NOMO-1 treated with dmso at 0.1 percent for 144 hours (cell line): ENCODE data around the gene FARS2.

Source experiments
- DNase-seq: peaks from one replicate; lab custom pipeline; 2025; ENCODE audit not compliant: unreplicated experiment; lab: John Stamatoyannopoulos, UW

Gene FARS2

DNA sequence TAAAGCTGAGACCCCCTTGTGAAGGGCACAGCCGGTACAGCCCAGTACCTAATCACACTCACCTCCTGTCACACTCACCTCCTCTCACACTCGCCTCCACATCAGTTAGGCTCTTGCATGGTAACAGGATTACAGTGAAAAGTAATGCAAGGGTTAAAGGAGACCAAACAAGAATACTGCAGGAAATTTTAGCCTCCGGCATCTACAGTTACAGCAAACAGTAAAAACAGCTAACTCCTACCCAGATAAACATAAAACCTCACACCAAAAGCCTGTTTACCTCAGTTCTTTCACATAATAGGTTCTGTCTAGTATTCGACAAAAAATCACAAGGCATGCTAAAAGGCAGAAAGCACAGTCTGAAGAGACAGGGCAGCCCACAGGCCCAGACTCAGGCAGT, 55.6 kb downstream of the FARS2 start:
- DNase-seq: no peak

DNA sequence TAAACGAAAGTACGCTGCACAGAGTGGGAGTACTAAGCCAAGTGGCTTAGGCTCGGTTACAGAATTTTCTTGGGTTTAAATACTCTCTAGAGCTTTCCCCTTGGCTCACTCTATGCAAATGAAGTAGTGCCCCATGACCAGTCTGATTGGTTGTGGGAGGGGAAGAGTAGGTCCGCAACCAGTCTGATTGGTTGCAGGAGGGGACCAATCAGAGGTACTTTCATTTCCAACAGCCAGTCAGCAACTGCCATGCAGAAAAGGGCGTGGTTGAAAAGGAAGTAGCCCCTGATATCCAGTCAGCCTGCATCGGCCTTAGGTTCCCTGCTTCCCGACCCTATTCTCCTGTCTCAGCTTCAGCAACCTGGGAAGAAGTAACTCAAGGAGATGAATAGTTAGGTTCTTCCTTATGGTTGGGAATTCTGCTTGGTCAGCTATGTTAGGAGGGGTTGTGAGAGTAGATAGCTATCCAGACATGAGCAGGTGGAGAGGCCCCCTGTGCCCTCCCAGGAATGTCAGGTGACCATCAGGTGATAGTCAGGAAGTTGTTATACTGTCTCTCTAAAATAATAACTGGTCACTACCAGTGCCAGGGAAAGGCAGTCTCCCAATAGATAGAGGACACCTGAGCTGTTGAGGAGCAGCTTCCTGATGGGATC, 57.4 kb downstream of the FARS2 start:
- DNase-seq: no peak

DNA sequence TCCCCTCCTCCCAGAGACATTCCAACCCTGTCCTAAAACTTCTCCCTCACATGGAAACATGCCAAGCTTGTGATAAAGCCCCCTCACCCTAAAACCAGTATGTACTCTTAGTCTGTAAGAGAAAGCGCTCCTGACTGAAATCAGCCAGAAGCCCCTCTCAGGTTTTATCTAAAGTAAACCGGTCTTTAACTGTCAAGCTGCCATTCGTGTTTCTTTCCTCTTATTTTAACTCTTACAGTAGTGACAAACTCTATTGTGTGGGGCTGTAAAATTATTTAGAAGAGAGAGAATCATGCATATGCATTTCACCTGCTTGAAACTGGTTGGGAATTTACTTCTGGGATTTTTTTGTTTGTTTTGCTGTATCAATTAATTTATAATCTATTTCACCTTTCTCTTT, 62.7 kb downstream of the FARS2 start:
- DNase-seq: no peak

DNA sequence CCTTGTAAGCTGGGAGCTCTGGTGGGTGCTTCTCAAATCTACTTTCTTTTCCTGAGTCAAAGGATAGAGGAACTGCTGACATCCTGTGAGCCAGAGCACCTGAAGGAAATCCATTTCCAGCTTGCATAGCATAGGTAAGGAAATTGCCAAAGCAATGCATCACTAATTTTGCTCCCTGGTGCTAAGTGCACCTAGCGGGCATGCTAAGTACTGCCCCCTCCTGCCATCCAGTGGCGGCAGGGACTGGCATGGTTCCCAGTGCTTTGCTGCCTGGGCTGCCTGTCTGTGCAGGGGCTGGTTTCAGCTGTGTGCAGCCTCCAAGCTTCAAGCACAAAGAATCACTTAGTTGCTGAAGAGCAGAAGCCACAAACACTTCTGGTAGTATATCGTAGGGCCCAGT, 63.9 kb downstream of the FARS2 start:
- no peak for DNase-seq

DNA sequence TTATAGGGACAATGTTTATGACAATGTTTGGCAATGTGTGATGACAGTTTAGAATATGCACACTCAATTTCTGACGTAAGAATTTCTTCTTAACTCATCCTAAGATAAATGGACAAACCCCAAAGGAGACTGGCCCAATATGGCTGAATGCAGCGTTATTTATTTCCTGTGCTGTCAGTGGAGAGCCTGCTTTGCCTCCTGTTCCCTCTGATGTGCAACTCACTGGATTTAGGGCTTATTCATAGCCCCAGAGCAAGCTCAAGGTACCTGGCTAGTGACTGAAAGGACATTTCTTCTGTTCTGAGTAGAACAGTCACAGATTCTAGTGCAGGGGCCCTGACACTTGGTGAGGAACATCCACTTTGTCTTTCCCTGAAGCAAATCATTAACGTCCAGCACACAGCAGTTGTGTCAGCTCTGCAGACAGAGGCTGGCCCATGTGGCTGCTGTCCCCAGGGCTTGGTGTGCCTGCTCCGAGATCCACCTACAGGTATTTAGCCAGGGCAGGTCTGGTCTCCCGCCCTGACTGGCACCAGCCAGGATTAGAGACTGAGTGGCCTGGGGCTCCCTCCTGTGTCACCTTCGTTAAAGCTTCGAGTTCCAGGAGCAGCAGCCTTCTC, 64.8 kb downstream of the FARS2 start:
- DNase-seq: no peak

DNA sequence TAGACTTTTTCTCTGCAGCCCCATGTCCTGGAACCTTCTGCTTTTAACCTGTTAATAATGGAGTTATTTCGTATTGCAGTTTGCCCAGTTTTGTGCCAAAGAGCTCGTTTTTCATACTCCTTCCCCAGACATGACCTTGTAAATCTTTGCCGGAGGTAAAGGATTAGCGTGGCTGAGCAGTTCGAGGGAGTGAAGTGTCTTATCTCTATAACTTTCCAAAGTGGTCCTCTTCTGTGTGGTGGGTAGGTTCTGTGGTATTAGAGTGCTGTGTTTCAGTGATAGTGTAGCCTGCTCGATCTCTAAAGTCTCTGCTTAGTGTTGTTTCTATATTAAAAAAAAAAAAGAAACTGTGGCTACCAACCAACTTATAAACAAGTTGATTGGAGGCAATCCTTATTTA, 67.5 kb downstream of the FARS2 start:
- no peak for DNase-seq

DNA sequence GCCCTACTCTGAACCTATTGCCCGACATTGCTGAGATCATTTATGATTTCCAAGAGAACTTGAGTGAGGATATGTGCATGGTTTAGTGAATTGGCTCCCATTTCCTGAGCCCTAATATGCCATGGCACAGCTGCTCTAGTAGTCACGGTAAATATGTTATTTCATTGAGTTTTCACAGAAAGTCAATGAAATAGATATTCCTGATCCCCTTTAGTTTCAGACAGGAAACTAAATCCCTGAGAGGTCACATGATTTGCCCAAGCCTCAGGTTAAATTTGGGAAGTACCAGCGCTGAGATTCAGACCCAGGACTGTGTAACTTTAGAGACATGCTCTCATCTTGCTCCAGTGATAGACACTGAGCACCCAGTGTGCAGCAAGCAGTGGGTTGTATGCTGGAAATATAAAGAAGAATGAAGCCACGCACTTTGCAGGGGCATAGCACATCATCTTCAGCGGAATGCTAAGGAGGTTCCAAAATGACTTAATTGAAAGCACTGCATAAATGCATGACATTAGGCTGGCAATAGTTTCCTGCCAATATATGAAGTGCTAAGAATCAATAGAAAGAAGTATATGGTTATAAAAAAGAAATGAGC, 70.6 kb downstream of the FARS2 start:
- DNase-seq: no peak

DNA sequence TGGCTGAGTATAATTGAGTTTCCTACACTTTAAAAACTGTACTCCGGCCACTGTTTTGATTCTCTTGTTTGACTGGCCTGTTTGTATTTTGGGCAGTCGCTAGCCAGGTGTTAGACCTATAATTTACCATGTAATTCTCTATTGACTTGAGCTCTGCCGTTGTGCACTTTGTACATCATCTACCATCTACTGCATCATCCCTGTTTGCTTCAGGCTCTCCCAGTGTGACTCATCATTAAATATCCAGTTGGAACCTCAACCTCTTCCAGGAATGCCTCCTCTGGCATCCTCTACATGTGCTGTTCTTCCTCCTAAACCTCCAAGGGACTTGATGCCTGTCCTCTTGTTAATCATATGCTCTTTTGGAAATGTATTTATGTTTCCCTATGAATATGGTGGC, 72.3 kb downstream of the FARS2 start:
- no peak for DNase-seq

DNA sequence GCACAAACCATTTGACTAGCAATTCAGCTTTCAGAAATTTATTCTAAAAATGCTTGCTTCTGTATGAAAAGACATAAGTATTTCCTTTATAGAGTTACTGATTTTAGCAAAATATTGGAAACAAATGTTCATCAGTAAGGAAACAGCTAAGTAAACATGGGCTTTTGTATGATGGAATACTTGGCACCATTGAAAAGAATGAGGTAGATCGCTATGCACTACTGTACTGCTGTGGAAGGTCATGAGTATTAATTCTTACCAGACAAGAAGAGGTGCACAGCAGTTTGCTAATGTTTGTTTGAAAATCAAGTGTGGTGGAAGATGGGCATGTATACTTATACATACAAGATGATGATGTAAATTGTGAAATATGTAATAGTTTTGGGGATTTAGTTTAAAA, 73.0 kb downstream of the FARS2 start:
- DNase-seq: no peak

DNA sequence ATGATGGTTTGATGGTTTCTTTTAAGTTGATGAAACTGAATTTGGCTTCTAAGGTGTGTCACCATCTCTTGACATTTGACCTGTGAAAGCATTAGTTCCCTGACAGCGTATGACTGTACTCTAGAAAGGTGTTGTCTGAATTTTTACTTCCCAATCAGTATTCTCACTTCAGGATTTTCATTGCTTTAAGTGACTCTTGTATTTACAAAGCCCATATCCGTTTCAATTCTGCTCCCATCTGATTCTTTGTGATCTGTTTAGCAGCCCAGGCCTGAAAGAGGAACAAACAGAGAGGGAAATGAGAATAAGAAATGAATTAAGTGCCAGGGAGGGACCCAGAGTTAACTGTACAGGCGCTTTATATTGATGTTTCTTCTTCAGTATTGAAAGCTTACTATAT, 73.7 kb downstream of the FARS2 start:
- no peak for DNase-seq

DNA sequence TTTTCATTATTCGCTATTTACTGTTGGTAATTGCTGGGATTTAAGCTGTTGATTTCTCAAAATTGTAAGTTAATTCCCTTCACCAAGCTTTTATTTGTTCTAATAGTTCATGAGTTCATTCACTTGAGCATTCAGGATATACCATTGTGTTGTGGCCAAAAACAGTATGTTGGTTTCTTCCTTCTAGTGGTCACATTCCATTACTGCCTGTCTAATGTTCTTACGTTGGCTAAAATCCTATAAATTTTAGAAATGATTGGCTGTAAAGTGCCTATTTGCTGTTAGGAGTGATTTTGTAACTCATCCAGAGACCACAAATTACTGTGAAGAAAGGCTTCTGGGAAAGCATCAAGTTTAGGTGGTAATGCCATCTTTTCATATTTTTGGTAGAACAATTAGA, 76.3 kb downstream of the FARS2 start:
- no peak for DNase-seq

DNA sequence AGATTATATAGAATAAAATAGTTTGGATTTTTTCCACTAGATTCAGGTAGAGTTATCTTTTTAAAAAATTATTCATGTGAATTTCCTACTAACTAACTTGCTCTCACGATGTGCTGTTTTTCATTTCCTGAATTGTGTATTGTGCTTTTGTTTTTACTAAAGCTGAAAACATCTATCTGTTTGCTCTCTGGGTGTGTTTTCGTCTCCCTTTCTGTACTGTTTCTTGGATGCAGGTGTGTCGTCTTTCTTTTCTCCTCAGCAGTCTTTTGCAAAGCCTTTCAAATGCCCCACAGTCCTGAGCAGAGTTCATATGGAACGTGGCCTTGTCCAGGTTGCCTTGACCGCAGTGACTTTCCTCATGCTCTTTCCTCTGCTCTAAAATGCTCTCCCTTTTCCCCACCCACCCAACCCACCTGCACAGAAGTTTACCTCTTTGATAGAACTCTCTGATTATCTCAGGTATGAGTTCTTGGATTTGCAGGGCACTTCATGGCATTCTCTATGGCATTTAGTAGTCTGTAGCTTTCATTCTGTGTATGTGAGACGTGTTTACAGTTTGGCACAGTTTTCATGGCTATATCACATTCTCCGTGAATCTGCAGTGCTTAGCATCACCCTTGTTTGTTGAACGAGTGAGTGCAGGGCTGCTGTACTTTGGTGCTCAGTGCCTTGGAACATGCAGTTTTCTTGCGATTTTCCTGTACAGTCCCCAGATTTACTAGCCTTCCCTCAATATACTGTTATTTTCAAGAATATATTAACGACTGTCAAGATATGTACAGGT, 77.1 kb downstream of the FARS2 start:
- no peak for DNase-seq

DNA sequence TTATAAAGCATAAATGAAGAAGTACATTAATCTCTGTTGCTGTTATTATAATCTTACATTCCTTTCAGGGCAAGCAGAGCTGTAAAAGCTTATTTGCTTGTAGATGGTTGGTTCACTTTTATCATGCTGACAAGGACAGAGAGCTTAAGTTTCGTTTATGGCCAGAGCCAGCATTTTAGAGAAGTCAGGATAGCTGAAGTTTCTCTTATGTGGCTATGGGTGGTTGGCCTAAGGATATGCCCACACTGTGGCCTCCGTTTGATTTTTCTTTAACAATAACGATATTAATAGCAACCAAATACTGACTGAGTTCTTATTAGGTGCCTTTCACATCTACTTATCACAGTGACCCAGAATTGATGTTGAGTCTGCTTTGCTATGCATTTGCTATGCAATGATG, 78.5 kb downstream of the FARS2 start:
- no peak for DNase-seq

DNA sequence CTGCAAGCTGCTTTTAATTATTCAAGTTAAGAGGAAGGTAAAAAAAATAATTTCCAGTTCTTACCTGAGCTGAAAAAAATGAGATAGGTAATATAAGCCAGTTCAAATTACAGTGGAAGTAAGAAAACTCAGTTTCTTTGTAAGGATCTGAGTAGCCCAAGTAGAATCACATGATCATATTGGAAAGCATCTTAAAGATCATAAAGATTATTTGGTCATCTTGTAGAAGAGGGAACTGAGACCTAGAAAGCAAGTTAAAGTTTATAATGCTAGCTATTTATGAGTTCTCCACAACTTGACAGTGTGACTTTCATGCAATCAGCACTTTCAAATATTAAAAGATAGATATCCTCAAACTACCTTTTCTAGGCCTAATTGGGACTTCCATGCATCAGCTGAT, 80.5 kb downstream of the FARS2 start:
- DNase-seq: no peak

DNA sequence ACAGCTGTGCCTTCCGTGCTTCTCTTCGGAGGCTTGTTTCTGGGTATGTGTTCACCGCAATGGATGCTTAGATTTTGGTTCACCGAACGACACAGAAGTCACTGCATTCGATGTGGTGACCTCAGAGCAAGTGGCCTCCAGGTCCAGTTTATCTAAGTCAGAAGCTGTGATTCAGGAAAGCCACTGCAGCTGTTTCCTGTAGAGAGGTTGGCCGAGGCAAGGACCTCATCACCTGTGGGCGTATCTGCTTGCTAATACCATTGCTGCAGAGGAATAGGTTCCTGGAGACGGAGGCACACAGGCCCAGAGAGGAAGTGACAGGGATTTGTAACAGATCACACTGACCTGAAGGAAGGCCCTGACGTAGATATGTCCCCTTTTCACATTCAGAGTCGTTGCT, 82.7 kb downstream of the FARS2 start:
- DNase-seq: no peak

DNA sequence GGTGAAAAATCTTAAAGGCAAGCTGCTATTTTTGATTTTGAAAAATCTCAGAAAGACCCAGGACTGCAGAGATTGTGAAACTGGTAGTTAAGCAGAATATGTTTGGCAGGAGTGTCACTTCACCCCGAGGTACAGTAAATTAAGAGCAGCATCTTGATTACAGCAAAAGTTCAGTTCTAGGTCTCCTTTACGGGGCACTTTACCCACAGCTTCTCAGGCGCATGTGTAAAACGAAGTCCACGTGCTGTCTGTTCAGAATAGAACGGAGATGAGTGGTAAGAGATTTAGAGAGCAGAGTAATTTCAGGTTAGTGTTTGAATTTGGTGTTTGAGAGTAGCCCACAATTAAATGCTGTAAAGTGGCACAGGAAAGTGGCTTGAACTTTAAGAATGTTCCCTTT, 84.0 kb downstream of the FARS2 start:
- no peak for DNase-seq

DNA sequence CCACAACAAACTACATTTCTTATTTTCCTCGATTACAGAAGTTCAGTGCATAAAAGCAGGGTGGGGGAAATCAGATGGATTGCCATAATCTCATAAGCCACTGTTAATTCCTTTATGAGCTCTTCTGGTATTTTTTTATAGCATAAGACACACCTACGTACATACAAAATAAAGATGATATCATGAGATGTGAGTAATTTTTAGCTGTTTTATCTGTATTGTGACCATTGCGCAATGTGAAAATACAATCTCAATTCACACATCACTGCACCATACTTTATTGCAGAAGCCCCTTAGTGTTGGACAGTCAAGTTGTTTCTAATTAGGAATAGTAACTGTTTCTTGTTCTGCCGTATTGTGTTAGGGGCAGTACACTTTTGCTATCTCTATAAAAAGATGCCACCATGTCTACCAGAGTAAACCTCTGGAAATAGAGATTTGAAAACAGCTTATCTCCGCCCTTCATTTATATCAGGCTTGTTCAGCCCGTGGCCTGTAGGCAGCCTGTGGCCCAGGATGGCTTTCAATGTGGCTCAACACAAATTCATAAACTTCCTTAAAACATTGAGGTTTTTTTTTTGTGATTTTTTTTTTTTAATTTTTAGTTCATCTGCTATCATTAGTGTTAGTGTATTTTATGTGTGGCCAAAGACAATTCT, 90.4 kb downstream of the FARS2 start:
- DNase-seq: no peak

DNA sequence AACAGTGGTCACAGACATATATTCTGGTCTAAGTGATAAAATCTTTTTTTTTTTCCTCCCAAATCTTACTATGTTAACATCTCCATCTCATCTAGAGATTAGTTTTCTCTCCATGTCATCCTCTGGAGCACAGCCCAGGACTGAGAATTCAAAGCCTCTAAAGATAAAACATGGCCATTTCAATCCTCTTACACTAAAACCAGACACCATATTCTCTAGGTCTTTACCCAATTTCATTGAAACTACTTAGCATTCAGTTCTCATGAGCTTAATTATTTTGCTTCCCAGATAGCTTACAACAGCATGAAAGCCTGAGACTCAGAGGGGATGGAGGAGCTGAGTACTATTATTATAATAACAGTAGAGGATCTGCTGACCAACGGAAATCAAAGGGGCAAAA, 92.7 kb downstream of the FARS2 start:
- no peak for DNase-seq

DNA sequence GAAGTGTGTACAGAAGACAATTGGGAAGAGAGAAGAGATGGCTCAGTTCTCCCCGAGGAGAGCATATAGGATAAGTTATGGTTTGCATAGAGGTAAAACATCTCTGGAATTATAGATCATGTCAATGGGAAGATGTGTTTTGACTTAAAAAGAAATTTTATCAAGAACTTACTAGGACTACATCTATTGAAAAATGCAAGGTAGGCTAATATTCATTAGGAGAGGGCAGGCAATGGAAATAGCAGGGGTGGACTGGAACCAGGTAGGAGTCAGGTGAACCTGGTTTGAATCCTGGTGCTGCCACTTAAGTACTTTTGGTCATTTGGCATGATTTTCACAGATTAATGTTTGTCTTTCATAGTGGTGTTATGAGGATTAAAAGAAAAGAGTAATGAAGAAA, 96.2 kb downstream of the FARS2 start:
- no peak for DNase-seq

DNA sequence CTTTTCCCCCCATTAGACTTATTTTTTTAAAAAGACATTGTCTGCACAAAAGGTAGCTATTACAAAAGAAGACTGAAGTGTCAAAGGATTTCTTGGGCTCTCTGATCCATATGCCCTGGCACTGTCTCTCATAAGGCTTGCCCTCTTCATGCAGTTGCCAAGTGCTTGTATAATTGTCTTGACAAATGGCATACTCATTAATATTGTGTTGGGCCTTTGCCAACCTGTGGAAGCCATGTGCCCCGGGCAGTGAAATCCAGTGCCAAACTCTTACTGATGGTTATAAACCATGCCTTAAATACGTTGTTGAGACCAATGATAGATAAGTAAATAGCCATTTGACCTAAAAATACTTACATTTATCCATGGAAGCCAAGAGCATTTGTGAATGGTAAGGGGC, 98.1 kb downstream of the FARS2 start:
- DNase-seq: no peak

DNA sequence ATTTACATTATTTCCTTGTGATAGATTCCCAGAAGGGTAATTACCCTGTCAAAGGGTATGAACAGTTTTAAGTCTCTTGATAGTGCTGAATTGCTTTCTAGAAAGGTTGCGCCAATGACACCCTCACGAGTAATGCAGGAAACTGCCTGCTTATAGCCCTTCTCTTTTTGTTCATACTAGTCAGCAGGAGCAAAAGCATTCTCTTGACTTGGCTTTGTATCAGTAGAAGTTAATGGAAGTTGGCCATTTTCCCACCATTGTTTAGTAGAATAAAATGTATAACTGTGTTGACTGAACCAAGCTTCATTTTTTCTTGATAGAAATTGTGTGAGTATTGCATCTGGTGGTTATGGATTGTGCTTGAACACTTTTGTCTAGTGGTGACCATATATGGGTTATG, 100.1 kb downstream of the FARS2 start:
- no peak for DNase-seq
